Parathyroid adenoma (tissue), 2 donors: Measurements from ENCODE around the gene CDKL5.
A peak's percentile ranks its signal among the peaks of the same experiment; 100 is the strongest.
"Not testable (repeated sequence)": the region's sequence is repeated elsewhere in the genome, so short reads cannot be mapped to it uniquely, and the experiment has no call there.

Experiments used
- H2AFZ ChIP-seq: fragments of 300-600 bp; sonication (generic); one replicate; pipeline ENCODE4 v1.7.0; 2017; ENCODE audit warnings: antibody characterized with exemption, mild to moderate bottlenecking
- H3K27ac ChIP-seq: fragments of 300-600 bp; sonication (generic); one replicate; pipeline ENCODE4 v1.7.0; 2017
- H3K27me3 ChIP-seq: fragments of 300-600 bp; sonication (generic); one replicate; pipeline ENCODE4 v1.7.0; 2017; ENCODE audit warnings: low read length; ENCODE audit not compliant: control insufficient read depth, insufficient read depth
- H3K36me3 ChIP-seq: fragments of 300-600 bp; sonication (generic); one replicate; pipeline ENCODE4 v1.7.0; 2017; ENCODE audit warnings: low read length; ENCODE audit not compliant: control insufficient read depth, insufficient read depth
- H3K4me1 ChIP-seq: fragments of 300-600 bp; sonication (generic); one replicate; pipeline ENCODE4 v1.7.0; 2017; ENCODE audit warnings: control low read depth
- H3K4me2 ChIP-seq: fragments of 300-600 bp; sonication (generic); one replicate; pipeline ENCODE4 v1.7.0; 2017; ENCODE audit warnings: low read length
- H3K4me3 ChIP-seq: fragments of 300-600 bp; sonication (generic); one replicate; pipeline ENCODE4 v1.7.0; 2017; ENCODE audit warnings: low read depth, low read length
- H3K79me2 ChIP-seq: fragments of 300-600 bp; sonication (generic); one replicate; pipeline ENCODE4 v1.7.0; 2017; ENCODE audit warnings: control low read depth
- H3K9ac ChIP-seq: fragments of 300-600 bp; sonication (generic); one replicate; pipeline ENCODE4 v1.7.0; 2017; ENCODE audit warnings: mild to moderate bottlenecking
- H3K9me3 ChIP-seq: fragments of 300-600 bp; sonication (generic); one replicate; pipeline ENCODE4 v1.7.0; 2017; ENCODE audit warnings: low read length; ENCODE audit not compliant: control insufficient read depth
- TF ChIP-seq, protein P1 (sequence below): fragments of 300-600 bp; sonication (generic); IDR thresholded peaks from one replicate; pipeline ENCODE4 v1.7.0; 2017; ENCODE audit warnings: antibody characterized with exemption, mild to moderate bottlenecking
- donor health status: primary hyperparathyroidism.

The CDKL5 gene

DNA sequence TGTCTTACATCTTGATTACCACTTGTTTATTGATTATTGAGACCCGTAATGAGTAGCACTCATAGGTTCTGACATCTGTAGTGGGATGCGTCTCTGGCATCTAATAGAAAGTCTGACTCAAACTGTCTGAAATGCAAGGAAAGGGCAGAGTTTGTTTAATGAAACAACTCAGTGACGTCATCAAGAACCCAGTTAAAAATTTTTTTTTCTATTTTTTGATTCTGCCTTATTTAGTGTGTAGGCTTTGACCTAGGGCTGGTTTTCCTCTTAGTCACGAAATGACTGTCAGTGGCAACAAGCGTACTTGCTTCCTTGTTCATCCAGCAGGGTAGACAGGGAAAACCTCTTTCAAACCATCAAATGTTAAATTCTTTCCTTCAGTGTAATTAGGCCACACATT lies 3.1 kb upstream of the CDKL5 start:
- no peak overlapping the region for H3K27ac ChIP-seq
- no peak overlapping the region for H3K4me3 ChIP-seq
- H3K4me2 ChIP-seq, result no peak overlapping the region
- H2AFZ ChIP-seq, result no peak overlapping the region
- H3K9me3 ChIP-seq, result no peaks in the 10 kb centered on the region
- H3K36me3 ChIP-seq, result no peaks in the 10 kb centered on the region
- H3K9ac ChIP-seq, result no peak overlapping the region
- TF ChIP-seq, protein P1, sequence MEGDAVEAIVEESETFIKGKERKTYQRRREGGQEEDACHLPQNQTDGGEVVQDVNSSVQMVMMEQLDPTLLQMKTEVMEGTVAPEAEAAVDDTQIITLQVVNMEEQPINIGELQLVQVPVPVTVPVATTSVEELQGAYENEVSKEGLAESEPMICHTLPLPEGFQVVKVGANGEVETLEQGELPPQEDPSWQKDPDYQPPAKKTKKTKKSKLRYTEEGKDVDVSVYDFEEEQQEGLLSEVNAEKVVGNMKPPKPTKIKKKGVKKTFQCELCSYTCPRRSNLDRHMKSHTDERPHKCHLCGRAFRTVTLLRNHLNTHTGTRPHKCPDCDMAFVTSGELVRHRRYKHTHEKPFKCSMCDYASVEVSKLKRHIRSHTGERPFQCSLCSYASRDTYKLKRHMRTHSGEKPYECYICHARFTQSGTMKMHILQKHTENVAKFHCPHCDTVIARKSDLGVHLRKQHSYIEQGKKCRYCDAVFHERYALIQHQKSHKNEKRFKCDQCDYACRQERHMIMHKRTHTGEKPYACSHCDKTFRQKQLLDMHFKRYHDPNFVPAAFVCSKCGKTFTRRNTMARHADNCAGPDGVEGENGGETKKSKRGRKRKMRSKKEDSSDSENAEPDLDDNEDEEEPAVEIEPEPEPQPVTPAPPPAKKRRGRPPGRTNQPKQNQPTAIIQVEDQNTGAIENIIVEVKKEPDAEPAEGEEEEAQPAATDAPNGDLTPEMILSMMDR, result no peak
- H3K4me1 ChIP-seq, result no peaks in the 10 kb centered on the region
- no peaks in the 10 kb centered on the region for H3K79me2 ChIP-seq
- no peaks in the 10 kb centered on the region for H3K27me3 ChIP-seq

DNA sequence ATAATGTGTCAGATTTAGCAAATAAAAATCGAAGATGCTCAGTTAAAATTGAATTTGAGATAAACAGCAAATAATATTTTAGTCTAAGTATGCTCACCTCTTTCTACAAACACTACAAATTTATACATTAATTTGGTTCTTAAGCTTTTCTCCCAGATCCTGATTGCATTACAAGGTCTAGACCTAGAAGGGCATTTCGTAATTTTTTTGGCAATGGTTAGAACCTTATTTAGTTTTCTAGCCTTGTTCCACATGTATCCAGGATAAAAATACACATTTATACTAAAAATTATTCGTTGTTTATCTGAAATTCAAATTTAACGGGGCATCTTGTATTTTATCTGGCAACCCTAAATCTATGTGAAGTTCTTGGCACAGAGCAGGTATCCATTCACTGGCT lies 2.5 kb upstream of the CDKL5 start:
- Histone ChIP-seq H3K4me1 (no peaks in the 10 kb centered on the region), H3K79me2 (no peaks in the 10 kb centered on the region), H3K4me3 (no peak overlapping the region), H2AFZ (no peak overlapping the region), H3K4me2 (no peak overlapping the region), H3K9me3 (no peaks in the 10 kb centered on the region), H3K9ac (no peak overlapping the region), H3K27ac (no peak overlapping the region), H3K36me3 (no peaks in the 10 kb centered on the region), H3K27me3 (no peaks in the 10 kb centered on the region)
- TF ChIP-seq, protein P1, result no peak

DNA sequence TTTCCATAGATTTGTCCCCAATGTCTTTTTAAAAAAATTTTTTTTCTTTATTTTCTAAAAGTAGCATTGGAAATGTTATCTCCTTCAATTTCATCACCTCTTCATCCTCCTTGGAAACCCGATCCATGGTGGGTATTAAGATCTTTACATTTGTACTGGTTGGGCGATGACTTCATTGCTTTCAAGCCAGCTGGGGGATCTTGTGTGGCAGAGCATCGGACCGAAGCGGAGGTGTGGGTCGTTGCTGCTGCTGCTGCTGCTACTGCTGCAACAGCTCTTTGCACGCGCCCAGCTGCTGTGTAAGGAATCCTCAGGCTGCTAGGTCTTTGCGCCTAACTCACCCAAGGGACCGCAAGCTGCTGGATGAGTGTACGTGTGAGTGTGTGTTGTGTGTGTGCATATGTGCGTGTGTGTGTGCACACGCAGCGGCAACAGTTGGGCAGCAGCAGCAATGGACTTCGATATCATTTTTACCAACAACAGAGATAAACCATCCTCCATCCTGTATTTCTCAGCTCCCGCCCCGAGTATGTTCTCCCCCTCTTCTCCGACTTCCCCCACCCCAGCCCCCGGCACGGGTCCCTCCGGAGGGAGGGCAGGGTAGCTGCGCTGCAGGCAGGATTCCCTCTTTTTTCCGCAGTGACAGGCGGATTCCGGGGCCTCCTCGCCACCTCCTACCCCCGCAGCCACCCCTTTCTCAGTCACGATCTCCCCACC lies 768 bp upstream of the CDKL5 start:
- peak overlapping the region; percentile 82 for H3K4me3 ChIP-seq
- H3K9me3 ChIP-seq, result no peaks in the 10 kb centered on the region
- H3K27ac ChIP-seq, result no peak overlapping the region
- H3K36me3 ChIP-seq, result no peaks in the 10 kb centered on the region
- H3K4me2 ChIP-seq, result peak overlapping the region; percentile 57
- peak overlapping the region; percentile 76 for H2AFZ ChIP-seq
- H3K79me2 ChIP-seq, result no peaks in the 10 kb centered on the region
- no peaks in the 10 kb centered on the region for H3K4me1 ChIP-seq
- H3K9ac ChIP-seq, result no peak overlapping the region
- TF ChIP-seq, protein P1, result no peak
- H3K27me3 ChIP-seq, result no peaks in the 10 kb centered on the region

DNA sequence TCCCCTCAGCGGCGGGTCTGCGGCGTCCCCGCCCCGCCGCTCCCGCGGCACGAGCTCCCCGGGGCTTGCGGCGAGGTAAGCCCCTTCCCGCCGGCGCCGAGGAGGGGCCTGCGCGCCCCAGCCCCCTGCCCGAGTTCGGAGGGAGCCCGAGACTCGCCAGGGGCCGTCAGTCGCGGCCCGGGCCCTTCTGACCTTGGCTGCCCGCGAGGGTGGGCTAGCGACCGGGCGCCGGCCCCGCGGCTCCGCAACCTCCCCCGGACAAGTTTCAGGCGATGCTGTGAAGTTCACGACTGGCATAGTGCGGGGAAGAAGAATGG lies 554 bp downstream of the CDKL5 start:
- Histone ChIP-seq H3K4me2 (peak overlapping the region; percentile 52), H3K4me3 (peak overlapping the region; percentile 82), H2AFZ (peak overlapping the region; percentile 58), H3K27me3 (no peaks in the 10 kb centered on the region), H3K9ac (no peak overlapping the region), H3K27ac (no peak overlapping the region), H3K9me3 (no peaks in the 10 kb centered on the region), H3K79me2 (no peaks in the 10 kb centered on the region), H3K36me3 (no peaks in the 10 kb centered on the region), H3K4me1 (no peaks in the 10 kb centered on the region)
- TF ChIP-seq, protein P1, result no peak

DNA sequence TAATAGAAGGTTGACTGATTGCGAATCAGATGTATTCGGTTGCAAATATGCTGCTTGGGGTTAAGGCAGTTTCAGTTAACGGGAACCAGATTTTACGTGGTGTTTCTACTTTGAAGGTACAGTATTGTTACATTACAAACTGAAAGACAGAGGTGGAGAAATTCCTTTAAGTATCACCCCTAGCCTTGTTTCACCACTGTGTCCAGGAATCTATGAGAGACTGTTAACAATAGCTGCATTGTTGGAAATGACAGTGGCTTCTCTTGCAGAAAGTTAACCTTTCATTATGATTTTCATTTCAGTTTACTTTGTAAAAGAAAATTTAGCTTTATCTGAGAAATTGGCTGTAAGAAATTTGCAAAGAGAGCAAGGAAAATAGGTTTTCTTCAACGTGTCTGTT lies 2.6 kb downstream of the CDKL5 start:
- no peak overlapping the region for H3K9ac ChIP-seq
- no peaks in the 10 kb centered on the region for H3K79me2 ChIP-seq
- no peaks in the 10 kb centered on the region for H3K36me3 ChIP-seq
- H2AFZ ChIP-seq, result no peak overlapping the region
- no peaks in the 10 kb centered on the region for H3K4me1 ChIP-seq
- TF ChIP-seq, protein P1, result no peak
- no peak overlapping the region for H3K27ac ChIP-seq
- H3K4me2 ChIP-seq, result no peak overlapping the region
- no peak overlapping the region for H3K4me3 ChIP-seq
- no peaks in the 10 kb centered on the region for H3K27me3 ChIP-seq
- no peaks in the 10 kb centered on the region for H3K9me3 ChIP-seq

DNA sequence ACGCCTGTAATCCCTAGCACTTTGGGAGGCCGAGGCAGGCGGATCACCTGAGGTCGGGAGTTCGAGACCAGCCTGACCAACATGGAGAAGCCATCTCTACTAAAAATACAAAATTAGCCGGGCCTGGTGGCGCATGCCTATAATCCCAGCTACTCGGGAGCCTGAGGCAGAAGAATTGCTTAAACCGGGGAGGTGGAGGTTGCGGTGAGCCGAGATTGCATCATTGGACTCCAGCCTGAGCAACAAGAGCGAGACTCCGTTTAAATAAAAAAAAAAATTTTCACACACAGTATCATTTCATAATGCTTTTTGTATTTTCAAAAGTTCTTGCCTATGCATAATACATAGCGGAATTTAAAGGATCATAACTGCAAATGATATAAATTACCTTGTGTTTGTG lies 7.9 kb downstream of the CDKL5 start:
- not testable (repeated sequence) for H3K79me2 ChIP-seq, H3K27ac ChIP-seq, H3K4me3 ChIP-seq, H3K9ac ChIP-seq, H3K27me3 ChIP-seq, H3K4me2 ChIP-seq, H3K4me1 ChIP-seq, H2AFZ ChIP-seq, H3K9me3 ChIP-seq, H3K36me3 ChIP-seq
